Coronary artery (tissue), 2 donors: Measurements from ENCODE around the gene NTM.

Experiments
- DNase-seq: peaks from one replicate; pipeline ENCODE4 v3.0.0-alpha.2; 2017; ENCODE audit warnings: low spot score
- H3K27ac ChIP-seq, 2 donors: fragments of 200-600 bp; sonication (generic); one replicate each; pipeline ENCODE4 v1.5.1; 2016 to 2019
- H3K4me3 ChIP-seq: fragments of 200-600 bp; sonication (generic); 2 replicates; pipeline ENCODE4 v1.5.1; 2016; ENCODE audit warnings: mild to moderate bottlenecking, moderate library complexity
- CTCF ChIP-seq: fragments of 200-600 bp; sonication (generic); IDR thresholded peaks from one replicate; pipeline ENCODE4 v1.5.1; 2019; ENCODE audit warnings: antibody characterized with exemption

Gene NTM

GRCh38 chr11:131999084-131999483 lies 628.7 kb downstream of the NTM start:
- TF ChIP-seq CTCF = no peak
- no peak overlapping the region for H3K4me3 ChIP-seq
- no peak overlapping the region for H3K27ac ChIP-seq
- DNase-seq = no peak

- DNase-seq = no peak
- no peak overlapping the region for H3K27ac ChIP-seq
- no peak overlapping the region for H3K4me3 ChIP-seq
- no peak for TF ChIP-seq CTCF
Observed at GRCh38 chr11:131999955-132000354, 629.5 kb downstream of the NTM start.

GRCh38 chr11:132005887-132006286 lies 635.5 kb downstream of the NTM start:
- TF ChIP-seq CTCF = no peak
- DNase-seq = no peak
- H3K4me3 ChIP-seq = no peak overlapping the region
- no peak overlapping the region for H3K27ac ChIP-seq

GRCh38 chr11:132006884-132007580 lies 636.6 kb downstream of the NTM start:
- no peak for DNase-seq
- Histone ChIP-seq H3K4me3 (no peak overlapping the region), H3K27ac (no peak overlapping the region)
- no peak for TF ChIP-seq CTCF

GRCh38 chr11:132008226-132008625 lies 637.8 kb downstream of the NTM start:
- H3K4me3 ChIP-seq = no peak overlapping the region
- DNase-seq = no peak
- H3K27ac ChIP-seq = no peak overlapping the region
- TF ChIP-seq CTCF = no peak

GRCh38 chr11:132008872-132009271 lies 638.5 kb downstream of the NTM start:
- no peak for DNase-seq
- Histone ChIP-seq H3K4me3 (no peak overlapping the region), H3K27ac (no peak overlapping the region)
- TF ChIP-seq CTCF = no peak

- Histone ChIP-seq H3K27ac (no peak overlapping the region), H3K4me3 (no peak overlapping the region)
- no peak for DNase-seq
- no peak for TF ChIP-seq CTCF
Observed at GRCh38 chr11:132020001-132020400, 649.6 kb downstream of the NTM start.
